K562 (cell line): ENCODE measurements around the gene TPX2. TPM values are rescaled to one million over a fixed set of nuclear protein-coding genes. Genes with fewer than 3 reads are reported as not detected.

Experiments used
- ATF1 ChIP-seq, 2 experiments: fragments of 450-650 bp in 1 of 2; IDR thresholded peaks; 2 replicates each; pipeline ENCODE4 v1.6.1; 2016; ENCODE audit warnings: missing compliant biosample characterization in 1 of 2, missing genetic modification characterization in 1 of 2
- BRD9 ChIP-seq: fragments of 450-650 bp; IDR thresholded peaks from 2 replicates; pipeline ENCODE4 v1.6.1; 2018; ENCODE audit warnings: low read depth; ENCODE audit not compliant: partially characterized antibody
- CC2D1A ChIP-seq: fragments of 450-650 bp; IDR thresholded peaks from 2 replicates; pipeline ENCODE4 v1.6.1; 2017; ENCODE audit warnings: mild to moderate bottlenecking
- CREB1 ChIP-seq, 2 experiments: sonication (generic) in 1 of 2; formaldehyde crosslinking in 1 of 2; IDR thresholded peaks; 2 replicates each; pipeline versions ENCODE4 v1.6.1 to v1.8.0; 2012 to 2022; ENCODE audit warnings: inconsistent platforms in 1 of 2, mild to moderate bottlenecking in 1 of 2, missing genetic modification reagents in 1 of 2, moderate library complexity in 1 of 2
- E2F1 ChIP-seq: sonication (generic); formaldehyde crosslinking; IDR thresholded peaks from 2 replicates; pipeline ENCODE4 v1.8.1; 2023; ENCODE audit warnings: mild to moderate bottlenecking, missing genetic modification reagents, moderate library complexity
- EP400 ChIP-seq: fragments of 450-650 bp; IDR thresholded peaks from 2 replicates; pipeline ENCODE4 v1.6.1; 2017; ENCODE audit warnings: antibody characterized with exemption, mild to moderate bottlenecking, moderate library complexity
- HES1 ChIP-seq: fragments of 450-650 bp; IDR thresholded peaks from 2 replicates; pipeline ENCODE4 v1.6.1; 2016; ENCODE audit warnings: low read depth, mild to moderate bottlenecking, moderate library complexity
- HLTF ChIP-seq: fragments of 450-650 bp; IDR thresholded peaks from 2 replicates; pipeline ENCODE4 v1.6.1; 2016
- MAFF ChIP-seq: IDR thresholded peaks from 2 replicates; pipeline ENCODE4 v1.6.1; 2012; ENCODE audit warnings: low read length, improper control_type of control experiment
- NFIC ChIP-seq: fragments of 450-650 bp; IDR thresholded peaks from 2 replicates; pipeline ENCODE4 v1.6.1; 2017; ENCODE audit warnings: mild to moderate bottlenecking, inconsistent platforms
- NR2C1 ChIP-seq, 2 experiments: fragments of 450-650 bp; IDR thresholded peaks; 2 replicates each; pipeline ENCODE4 v1.6.1; 2017; ENCODE audit warnings: mild to moderate bottlenecking in 2 of 2, antibody characterized with exemption in 1 of 2, inconsistent platforms in 1 of 2, missing compliant biosample characterization in 1 of 2, missing genetic modification characterization in 1 of 2
- NR3C1 ChIP-seq: sonication (generic); formaldehyde crosslinking; IDR thresholded peaks from 2 replicates; pipeline ENCODE4 v1.8.1; 2022; ENCODE audit warnings: missing genetic modification reagents
- PML ChIP-seq: IDR thresholded peaks from 2 replicates; pipeline ENCODE4 v1.6.1; 2012; ENCODE audit warnings: low read length, inconsistent platforms
- POLR2A ChIP-seq: fragments of 450-650 bp; conservative IDR thresholded peaks from 2 replicates; pipeline ENCODE4 v1.6.1; 2016
- RNF2 ChIP-seq: sonication (generic); IDR thresholded peaks from 2 replicates; pipeline ENCODE4 v1.6.1; 2016
- SPI1 ChIP-seq: IDR thresholded peaks from 2 replicates; pipeline ENCODE4 v1.6.1; 2011; ENCODE audit warnings: low read depth, low read length, control low read depth, borderline replicate concordance
- SRSF1 ChIP-seq: fragments of 200-400 bp; formaldehyde crosslinking; IDR thresholded peaks from 2 replicates; pipeline ENCODE4 v1.6.1; 2017; ENCODE audit warnings: mild to moderate bottlenecking, low read depth, low read length, moderate library complexity
- TAF7 ChIP-seq: fragments of 450-650 bp; IDR thresholded peaks from 2 replicates; pipeline ENCODE4 v1.6.1; 2016; ENCODE audit warnings: missing genetic modification characterization, missing compliant biosample characterization
- TCF15 ChIP-seq: fragments of 250-450 bp; sonication (Bioruptor Pico); IDR thresholded peaks from 2 replicates; pipeline ENCODE4 v1.8.0; 2022; ENCODE audit warnings: moderate library complexity, mild to moderate bottlenecking, inconsistent platforms
- ZBTB7A ChIP-seq: IDR thresholded peaks from 2 replicates; pipeline ENCODE4 v1.6.1; 2011; ENCODE audit warnings: low read depth, mild to moderate bottlenecking, low read length, moderate library complexity, borderline replicate concordance; ENCODE audit not compliant: control insufficient read depth
- ZNF41 ChIP-seq: fragments of 250-450 bp; sonication (Bioruptor Pico); conservative IDR thresholded peaks from 2 replicates; pipeline ENCODE4 v1.4.0; 2020; ENCODE audit warnings: mild to moderate bottlenecking
- ZNF592 ChIP-seq: fragments of 450-650 bp; IDR thresholded peaks from 2 replicates; pipeline ENCODE4 v1.6.1; 2017; ENCODE audit warnings: antibody characterized with exemption, mild to moderate bottlenecking
- ZZZ3 ChIP-seq: fragments of 450-650 bp; IDR thresholded peaks from 2 replicates; pipeline ENCODE4 v1.6.1; 2016; ENCODE audit warnings: antibody characterized with exemption, mild to moderate bottlenecking, moderate library complexity
- polyA plus RNA-seq, 8 experiments: library from polyadenylated mRNA; depleted of rRNA in 4 of 8; stranded (reverse) in 5 of 8; unstranded in 3 of 8; fragments of >200 nt; fragmentation: Nextera tagmentation in 2 of 8; fragmentation: Illumina TruSeq in 1 of 8; extraction: Ambion mirVana in 2 of 8; extraction: Trizol in 1 of 8; gene quantifications; 2 replicates each; pipeline versions ENCODE4 v1.2.1 to v1.2.3, GENCODE V29; 2011 to 2014; ENCODE audit warnings: inconsistent platforms in 1 of 8, missing spikeins in 1 of 8
- total RNA-seq, 7 experiments: library from RNA; depleted of rRNA in 6 of 7; stranded (reverse); fragments of >200 nt in 6 of 7; fragmentation: Illumina TruSeq in 2 of 7; extraction: Trizol in 2 of 7; gene quantifications; 2 replicates each; pipeline versions ENCODE4 v1.2.1 to v1.2.3, GENCODE V29; 2011 to 2021; ENCODE audit warnings: low replicate concordance in 1 of 7

TPX2 gene
- total and polyA plus RNA-seq, 9 of the 15 experiments (the other 6 are each of a cell fraction or from before 2014, with no cell fraction given) = 48.0 to 241 (median 133) TPM

- TF ChIP-seq SRSF1 (no peak), CREB1 (IDR thresholded peaks at IDR 0.05) (0 out of 2 replicates have a peak, but pooled peaks have one; percentile 9), CREB1 (CRISPR knock-in tag; IDR thresholded peaks at IDR 0.05) (no peak), EP400 (peak; percentile 99), ZZZ3 (no peak), HES1 (no peak), CC2D1A (peak; percentile 87), NFIC (no peak), ZNF592 (no peak), TAF7 (tag) (no peak), ATF1 (CRISPR knock-in tag; IDR thresholded peaks at IDR 0.05) (no peak), ATF1 (tag; IDR thresholded peaks at IDR 0.05) (peak; percentile 88), TCF15 (CRISPR knock-in tag) (0 out of 2 replicates have a peak, but pooled peaks have one; percentile 26), MAFF (no peak), BRD9 (no peak), ZBTB7A (peak; percentile 66; the same call in 1 of the 2 replicates), NR2C1 (IDR thresholded peaks at IDR 0.05) (no peak), NR2C1 (tag; IDR thresholded peaks at IDR 0.05) (no peak), NR3C1 (CRISPR knock-in tag) (no peak), E2F1 (CRISPR knock-in tag) (peak; percentile 63; the same call in 1 of the 2 replicates), PML (peak; percentile 75; the same call in 1 of the 2 replicates), RNF2 (no peak), POLR2A (peak; percentile 92), SPI1 (no peak), ZNF41 (CRISPR knock-in tag) (no peak), HLTF (no peak)
These were observed at the start of gene TPX2 (continued) for GRCh38 chr20:31738729-31739549.
